HL-60 (cell line): ENCODE results near the gene RELN.

Experiments
- CTCF ChIP-seq: IDR thresholded peaks from one replicate; pipeline ENCODE4 v1.5.1; 2011; ENCODE audit warnings: low read length, control low read depth, inconsistent platforms; ENCODE audit not compliant: insufficient read depth
- GABPA ChIP-seq: IDR thresholded peaks from 2 replicates; pipeline ENCODE4 v1.6.1; 2012; ENCODE audit warnings: low read depth
- POLR2AphosphoS5 ChIP-seq: IDR thresholded peaks from 2 replicates; pipeline ENCODE4 v1.6.1; 2012; ENCODE audit warnings: low read depth
- REST ChIP-seq: IDR thresholded peaks from 2 replicates; pipeline ENCODE4 v1.6.1; 2012; ENCODE audit warnings: low read depth; ENCODE audit not compliant: insufficient replicate concordance
- SPI1 ChIP-seq: IDR thresholded peaks from 2 replicates; pipeline ENCODE4 v1.6.1; 2012; ENCODE audit warnings: low read depth, mild to moderate bottlenecking, borderline replicate concordance

- TF ChIP-seq CTCF (no peak), POLR2AphosphoS5 (no peak), REST (no peak), SPI1 (no peak), GABPA (no peak)
Observed at GRCh38 chr7:104038136-104038535, 48.7 kb upstream of the RELN start.
